BE2C (cell line): ENCODE results near the gene KDM2A. TPM values are rescaled to one million over a fixed set of nuclear protein-coding genes. Genes with fewer than 3 reads are reported as not detected.

Source experiments
- DNase-seq: peaks from one replicate; pipeline ENCODE4 v3.0.0-alpha.2; 2020
- H3K27me3 ChIP-seq: fragments of 250-450 bp; sonication (Bioruptor Pico); 2 replicates; pipeline ENCODE4 v1.5.1; 2020; ENCODE audit warnings: mild to moderate bottlenecking
- H3K36me3 ChIP-seq: fragments of 250-450 bp; sonication (Bioruptor Pico); 2 replicates; pipeline ENCODE4 v1.5.1; 2020; ENCODE audit warnings: mild to moderate bottlenecking
- H3K4me1 ChIP-seq: fragments of 250-450 bp; sonication (Bioruptor Pico); 2 replicates; pipeline ENCODE4 v1.5.1; 2020
- H3K4me3 ChIP-seq: 2 replicates; pipeline ENCODE4 v1.5.1; 2011; ENCODE audit warnings: low read depth, low read length
- H3K9me3 ChIP-seq: fragments of 250-450 bp; sonication (Bioruptor Pico); 2 replicates; pipeline ENCODE4 v1.5.1; 2020
- CTCF ChIP-seq: IDR thresholded peaks from 2 replicates; pipeline ENCODE4 v1.5.1; 2012; ENCODE audit warnings: mild to moderate bottlenecking, low read depth, low read length
- polyA plus RNA-seq: library from polyadenylated mRNA; unstranded; fragments of >200 nt; gene quantifications from one replicate; pipeline ENCODE4 v1.2.1, GENCODE V29; 2012; ENCODE audit warnings: low read depth, missing spikeins; ENCODE audit not compliant: insufficient read length, insufficient read depth

KDM2A gene
- polyA plus RNA-seq, result 62.2 TPM

DNA sequence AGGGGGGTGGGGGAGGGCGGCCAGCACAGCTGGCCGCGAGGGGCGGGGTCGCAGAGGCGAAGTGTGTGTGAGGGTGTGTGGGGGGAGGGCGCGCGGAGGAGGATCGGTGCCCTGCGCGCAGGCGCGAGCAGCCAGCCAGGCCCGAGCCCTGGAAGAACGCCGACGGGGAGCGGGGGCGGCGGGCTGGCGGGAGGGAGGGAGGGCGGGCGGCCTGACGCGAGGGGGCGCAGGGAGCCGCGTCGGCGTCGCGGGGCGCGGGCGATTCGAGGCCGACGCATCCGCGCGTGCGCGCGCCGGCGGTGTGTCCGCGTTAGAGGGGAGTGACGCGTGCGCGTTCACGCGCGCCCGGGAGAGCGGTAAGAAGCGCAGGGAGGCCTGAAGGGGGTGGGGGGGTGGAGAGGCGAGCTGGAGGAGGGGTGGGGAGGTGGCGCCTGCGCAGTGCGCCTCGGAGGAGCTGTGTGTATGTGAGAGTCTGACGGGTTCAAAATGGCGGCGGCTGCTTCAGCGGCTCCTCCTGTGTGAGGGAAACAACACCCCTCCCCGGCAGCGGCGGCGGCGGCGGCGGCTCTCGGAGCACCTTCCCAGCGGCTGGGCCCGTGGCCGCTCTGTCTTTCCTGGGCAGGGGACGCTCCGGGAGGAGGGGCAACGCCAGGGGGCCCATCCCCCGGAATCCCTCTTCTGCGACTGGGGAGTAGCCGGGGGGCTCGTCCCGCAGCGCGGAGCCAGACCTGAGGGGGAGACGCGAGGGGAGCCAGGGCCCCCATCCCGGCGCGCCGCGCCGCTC is at the start of gene KDM2A:
Gene KDM2A (plus strand): TSS at position 463 of the 784 bp plus-strand sequence. CDS start 2,054 bp downstream, outside the sequence.
- Histone ChIP-seq H3K27me3 (no peaks in the 10 kb centered on the region), H3K36me3 (peaks cover 14% of the 10 kb centered on the region), H3K9me3 (no peaks in the 10 kb centered on the region), H3K4me3 (peak within 1 kb of the TSS; percentile 93), H3K4me1 (peaks cover 17% of the 10 kb centered on the region)
- no peak for TF ChIP-seq CTCF
- peak; percentile 100 for DNase-seq

DNA sequence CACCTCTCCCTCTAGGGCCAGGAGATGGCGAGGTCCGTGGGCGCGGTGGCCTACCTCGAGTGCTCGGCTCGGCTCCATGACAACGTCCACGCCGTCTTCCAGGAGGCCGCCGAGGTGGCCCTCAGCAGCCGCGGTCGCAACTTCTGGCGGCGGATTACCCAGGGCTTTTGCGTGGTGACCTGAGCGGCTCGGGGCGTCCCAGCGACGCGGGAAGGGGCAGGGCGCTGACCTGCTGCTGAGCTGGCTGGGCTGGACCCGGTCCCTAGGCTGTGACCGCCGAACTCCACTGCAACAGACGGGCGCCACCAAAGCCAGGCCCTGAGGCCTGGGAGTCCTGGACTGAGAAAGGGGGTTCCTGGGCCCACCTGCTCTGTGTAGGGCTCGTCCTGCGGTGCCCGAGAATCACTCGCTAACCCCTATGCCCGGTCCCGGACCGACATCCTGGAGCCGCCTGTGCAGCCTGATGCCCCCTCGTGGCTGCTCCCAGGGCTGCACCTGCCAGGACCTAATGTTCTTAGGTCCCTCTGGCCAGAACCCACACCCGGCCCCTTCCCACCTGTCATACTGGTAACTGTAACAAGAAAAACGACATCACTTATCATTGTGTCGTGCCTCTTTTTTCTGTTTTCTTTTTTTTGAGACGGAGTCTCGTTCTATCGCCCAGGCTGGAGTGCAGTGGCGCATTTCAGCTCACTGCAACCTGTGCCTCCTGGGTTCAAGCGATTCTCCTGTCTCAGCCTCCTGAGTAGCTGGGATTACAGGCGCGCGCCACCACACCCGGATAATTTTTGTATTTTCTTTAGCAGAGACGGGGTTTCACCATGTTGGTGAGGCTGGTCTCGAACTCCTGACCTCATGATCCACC is 47.4 kb upstream of the KDM2A start:
- Histone ChIP-seq H3K4me3 (no peak overlapping the region), H3K9me3 (no peaks in the 10 kb centered on the region), H3K27me3 (no peaks in the 10 kb centered on the region), H3K36me3 (no peaks in the 10 kb centered on the region), H3K4me1 (no peaks in the 10 kb centered on the region)
- DNase-seq, result peak; percentile 59
- peak; percentile 49 for TF ChIP-seq CTCF

DNA sequence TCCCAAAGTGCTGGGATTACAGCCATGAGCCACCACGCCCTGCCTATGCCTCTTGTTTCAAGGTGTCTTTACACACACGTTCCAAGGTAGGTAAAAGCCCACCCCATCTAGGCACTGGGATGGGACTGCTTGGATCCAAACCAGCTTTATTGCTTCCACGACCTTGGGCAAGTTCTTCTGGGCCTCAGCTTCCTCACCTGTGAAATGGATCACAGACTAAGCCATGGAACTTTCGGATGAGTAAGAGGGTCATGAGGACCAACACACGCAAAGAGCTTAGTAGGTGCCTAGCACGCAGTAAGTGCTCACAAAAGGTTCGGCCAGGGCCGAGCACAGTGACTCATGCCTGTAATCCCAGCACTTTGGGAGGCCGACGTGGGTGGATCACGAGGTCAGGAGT is 46.8 kb upstream of the KDM2A start:
- H3K27me3 ChIP-seq, result no peaks in the 10 kb centered on the region
- DNase-seq, result no peak
- no peak for TF ChIP-seq CTCF

GRCh38 chr11:67073908-67074307 is 45.2 kb upstream of the KDM2A start:
- Histone ChIP-seq H3K9me3 (no peaks in the 10 kb centered on the region), H3K4me1 (no peaks in the 10 kb centered on the region), H3K36me3 (no peaks in the 10 kb centered on the region), H3K4me3 (no peak overlapping the region), H3K27me3 (no peaks in the 10 kb centered on the region)
- TF ChIP-seq CTCF, result no peak
- DNase-seq, result no peak

More for the DNA sequence above, 46.8 kb upstream of the KDM2A start:
- Histone ChIP-seq H3K4me3 (no peak overlapping the region), H3K9me3 (no peaks in the 10 kb centered on the region), H3K4me1 (no peaks in the 10 kb centered on the region), H3K36me3 (no peaks in the 10 kb centered on the region)

GRCh38 chr11:67076202-67076601 is 42.9 kb upstream of the KDM2A start:
- TF ChIP-seq CTCF, result no peak
- no peaks in the 10 kb centered on the region for H3K27me3 ChIP-seq
- no peaks in the 10 kb centered on the region for H3K4me1 ChIP-seq
- no peak for DNase-seq
- no peaks in the 10 kb centered on the region for H3K9me3 ChIP-seq
- H3K36me3 ChIP-seq, result no peaks in the 10 kb centered on the region
- no peak overlapping the region for H3K4me3 ChIP-seq
